CD4-positive, alpha-beta T cell treated with Interleukin-2 at 100 ng/mL for 4 hours (primary cell): ENCODE results near the gene FAM133A.

Experiments used
- DNase-seq: peaks from one replicate; pipeline ENCODE4 v3.0.0-alpha.2; 2020; ENCODE audit warnings: low spot score

Gene FAM133A

DNA sequence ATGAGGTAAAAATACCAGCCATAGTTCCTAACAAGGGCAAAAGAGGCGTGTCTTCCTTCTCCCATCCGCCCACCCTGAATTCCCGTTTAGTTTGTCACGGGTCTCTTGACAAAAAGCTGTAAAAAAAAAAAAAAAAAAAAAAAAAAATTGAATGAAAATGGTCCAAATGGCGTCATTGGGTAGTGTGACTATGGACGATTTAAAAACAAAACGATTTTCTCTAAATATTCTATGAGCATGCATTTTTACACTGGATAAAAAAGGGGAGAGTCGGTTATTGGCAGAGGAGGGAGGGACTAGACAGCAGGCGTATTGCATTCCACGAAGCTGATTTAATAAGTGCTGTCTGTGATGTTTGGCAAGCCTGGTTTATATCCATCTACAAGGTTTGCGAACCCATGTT lies at the start of gene FAM133A:
FAM133A (plus strand) TSS at position 338 of the 403 bp plus-strand sequence. CDS start 35,214 bp downstream, outside the sequence.
- peak; percentile 0 for DNase-seq

GRCh38 chrX:93637591-93637990 lies 36.4 kb upstream of the FAM133A start:
- DNase-seq: no peak

GRCh38 chrX:93649381-93649780 lies 24.6 kb upstream of the FAM133A start:
- no peak for DNase-seq

DNA sequence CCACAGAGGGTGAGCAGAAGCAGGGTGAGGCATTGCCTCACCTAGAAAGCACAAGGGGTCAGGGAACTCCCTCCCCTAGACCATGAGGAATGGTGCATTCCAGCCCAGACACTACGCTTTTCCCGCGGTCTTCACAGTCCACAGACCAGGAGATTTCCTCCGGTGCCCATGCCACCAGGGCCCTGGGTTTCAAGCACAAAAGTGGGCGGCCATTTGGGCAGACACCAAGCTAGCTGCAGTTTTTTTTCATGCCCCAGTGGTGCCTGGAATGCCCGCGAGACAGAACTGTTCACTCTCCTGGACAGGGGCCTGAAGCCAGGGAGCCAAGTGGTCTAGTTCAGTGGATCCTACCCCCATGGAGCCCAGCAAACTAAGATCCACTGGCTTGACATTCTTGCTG lies 13.4 kb upstream of the FAM133A start:
- no peak for DNase-seq

DNA sequence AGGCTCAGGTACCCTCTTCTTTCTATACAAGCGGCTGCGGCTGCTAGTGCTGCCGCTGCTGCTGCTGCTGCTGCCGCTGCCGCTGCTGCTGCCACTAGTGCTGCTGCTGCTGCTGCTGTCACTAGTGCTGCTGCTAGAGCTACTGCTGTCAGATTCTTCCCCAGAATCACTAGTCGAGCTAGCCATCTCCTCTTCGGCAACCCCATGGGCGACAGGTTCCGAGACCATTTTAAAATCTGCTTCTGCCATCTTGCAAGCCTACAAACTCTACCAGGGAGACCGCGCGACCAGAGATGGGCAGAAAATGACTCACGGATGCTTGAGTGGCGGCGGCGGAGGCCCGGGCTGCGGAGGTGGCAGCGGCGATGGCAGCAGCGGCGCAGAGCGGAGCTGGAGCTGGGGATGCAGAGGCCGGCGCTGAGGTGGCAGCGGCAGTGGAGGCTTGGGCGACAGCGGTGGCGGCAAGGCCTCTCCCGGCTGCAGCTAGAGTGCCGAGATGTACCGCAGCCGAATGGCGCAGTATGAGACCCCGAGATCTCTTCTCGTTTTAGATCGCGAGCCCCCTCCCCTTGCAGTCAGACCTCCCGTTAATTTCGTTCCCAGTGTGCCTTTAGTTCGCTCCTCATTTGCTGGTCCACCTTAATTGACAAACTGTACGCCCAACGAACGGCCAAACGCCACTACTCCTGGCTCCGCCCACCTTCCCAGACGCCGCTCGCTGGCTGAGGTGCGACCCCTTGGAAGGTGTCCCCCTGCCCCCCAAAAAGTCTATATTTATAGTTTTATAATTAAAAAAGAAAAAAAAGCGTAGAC lies 744 bp upstream of the FAM133A start, which contains the start of gene NAP1L3:
NAP1L3 (minus strand) TSS at position 523 of the 813 bp plus-strand sequence; CDS start at position 249, 274 bp downstream.
- DNase-seq: peak; percentile 71

GRCh38 chrX:93695981-93696380 lies 22.0 kb downstream of the FAM133A start:
- no peak for DNase-seq

- DNase-seq: no peak
Measured at GRCh38 chrX:93703701-93704100, 29.7 kb downstream of the FAM133A start.

GRCh38 chrX:93711076-93711475 lies 37.1 kb downstream of the FAM133A start:
- DNase-seq: no peak

DNA sequence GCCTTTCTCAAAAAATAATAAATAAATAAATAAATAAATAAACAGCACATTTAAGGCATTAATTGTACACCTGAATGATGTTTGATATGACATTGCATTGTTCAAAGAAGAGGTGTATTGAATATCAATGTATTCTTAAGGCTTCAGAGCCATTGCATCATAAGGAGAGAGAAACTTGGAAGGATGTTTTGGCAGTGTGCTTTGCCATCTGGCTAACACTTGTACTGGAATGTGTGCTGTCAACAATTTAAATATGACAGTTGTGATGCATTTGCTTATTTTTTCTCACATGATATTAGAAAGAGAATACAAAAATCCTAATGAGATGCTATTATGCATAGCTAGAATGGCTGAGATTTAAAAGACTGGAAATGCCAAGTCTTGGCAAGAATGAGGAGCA lies 67.8 kb downstream of the FAM133A start:
- DNase-seq: no peak

DNA sequence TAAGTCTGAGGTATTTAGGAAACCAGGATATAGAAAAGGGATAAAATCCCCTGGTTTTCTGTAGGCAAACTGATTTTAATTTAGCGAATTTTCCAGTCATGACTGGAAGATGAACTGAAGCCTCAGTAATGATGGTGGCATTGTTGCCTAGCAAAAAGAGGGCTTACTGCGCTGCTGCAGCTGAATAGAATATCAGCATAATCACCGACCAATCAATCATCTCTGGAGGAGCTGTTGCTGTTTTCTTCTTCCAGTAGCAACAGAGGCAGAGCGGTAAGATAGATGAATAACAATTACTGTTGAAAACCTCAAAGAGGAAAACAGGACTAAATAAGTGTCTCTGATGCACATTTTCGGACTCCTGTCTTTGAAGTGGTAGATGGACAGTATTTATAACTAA lies 86.2 kb downstream of the FAM133A start:
- no peak for DNase-seq
